Hepatic stellate cell (primary cell): ENCODE measurements around the gene C1RL.

ENCODE experiments used
- DNase-seq: peaks from one replicate; pipeline ENCODE4 v3.0.0; 2011; ENCODE audit warnings: low spot score

The C1RL gene

GRCh38 chr12:7092229-7092985 lies 16.6 kb downstream of the C1RL start, which contains the start of gene C1R:
TSS of gene C1R (minus strand) at chr12:7092445. CDS start at chr12:7092388, 57 bp downstream.
- DNase-seq, result peak; percentile 92

GRCh38 chr12:7091660-7092228 lies 17.3 kb downstream of the C1RL start:
- DNase-seq, result peak; percentile 40

GRCh38 chr12:7091171-7091570 lies 17.8 kb downstream of the C1RL start:
- DNase-seq, result no peak

- peak; percentile 22 for DNase-seq
Measured at GRCh38 chr12:7090222-7090998, 18.6 kb downstream of the C1RL start.

GRCh38 chr12:7089196-7089871 lies 19.7 kb downstream of the C1RL start:
- no peak for DNase-seq

- no peak for DNase-seq
Measured at GRCh38 chr12:7083125-7083524, 25.9 kb downstream of the C1RL start.

- no peak for DNase-seq
Measured at GRCh38 chr12:7081037-7081436, 28.0 kb downstream of the C1RL start.

GRCh38 chr12:7079826-7080125 lies 29.2 kb downstream of the C1RL start:
- peak; percentile 22 for DNase-seq

- no peak for DNase-seq
Measured at GRCh38 chr12:7078163-7078562, 30.9 kb downstream of the C1RL start.

GRCh38 chr12:7076493-7076892 lies 32.5 kb downstream of the C1RL start:
- DNase-seq, result no peak

GRCh38 chr12:7075939-7076338 lies 33.1 kb downstream of the C1RL start:
- no peak for DNase-seq

GRCh38 chr12:7075518-7075917 lies 33.5 kb downstream of the C1RL start:
- no peak for DNase-seq

GRCh38 chr12:7073946-7074345 lies 35.1 kb downstream of the C1RL start:
- no peak for DNase-seq

GRCh38 chr12:7072554-7072953 lies 36.5 kb downstream of the C1RL start:
- DNase-seq, result no peak

- DNase-seq, result no peak
Measured at GRCh38 chr12:7072035-7072434, 37.0 kb downstream of the C1RL start.

GRCh38 chr12:7069386-7069785 lies 39.6 kb downstream of the C1RL start:
- DNase-seq, result no peak

GRCh38 chr12:7068994-7069346 lies 40.0 kb downstream of the C1RL start:
- no peak for DNase-seq

- no peak for DNase-seq
Measured at GRCh38 chr12:7068240-7068993, 40.6 kb downstream of the C1RL start.

GRCh38 chr12:7067096-7067495 lies 41.9 kb downstream of the C1RL start:
- DNase-seq, result no peak

- no peak for DNase-seq
Measured at GRCh38 chr12:7066596-7066995, 42.4 kb downstream of the C1RL start.

GRCh38 chr12:7065073-7065623 lies 43.9 kb downstream of the C1RL start:
- DNase-seq, result no peak

- DNase-seq, result no peak
Measured at GRCh38 chr12:7064516-7064915, 44.5 kb downstream of the C1RL start.
